HEK293 (cell line): ENCODE measurements around the gene CXXC4.

Experiments
- CTCF ChIA-PET: fragments of 350-600 bp; formaldehyde crosslinking; extraction: SDS; loops from one replicate; lab custom pipeline; 2021; ENCODE audit warnings: antibody characterized with exemption; lab: Yijun Ruan, JAX
- POLR2A ChIA-PET: fragments of 300-600 bp; formaldehyde crosslinking; extraction: SDS; loops from one replicate; lab custom pipeline; 2020; ENCODE audit warnings: antibody characterized with exemption, inconsistent platforms; lab: Yijun Ruan, JAX
- H3K27ac ChIP-seq: fragments of 200-500 bp; sonication (Bioruptor generic); 2 replicates; pipeline ENCODE4 v1.5.1; 2014; ENCODE audit warnings: low read depth, low read length, control low read depth, inconsistent platforms; ENCODE audit errors: extremely low read depth
- H3K36me3 ChIP-seq, 2 experiments: fragments of 200-500 bp in 1 of 2; sonication (Bioruptor generic) in 1 of 2; 1 replicate in 1 of 2; 2 replicates in 1 of 2; pipeline ENCODE4 v1.5.1; 2014 to 2017; ENCODE audit warnings: inconsistent platforms in 2 of 2, low read length in 2 of 2; ENCODE audit not compliant: control insufficient read depth in 2 of 2, insufficient read depth in 1 of 2
- H3K4me1 ChIP-seq: fragments of 200-500 bp; sonication (Bioruptor generic); 2 replicates; pipeline ENCODE4 v1.5.1; 2014; ENCODE audit warnings: mild to moderate bottlenecking, low read length, inconsistent platforms; ENCODE audit not compliant: control insufficient read depth, insufficient read depth
- H3K4me3 ChIP-seq: 2 replicates; pipeline ENCODE4 v1.5.1; 2011; ENCODE audit warnings: low read depth, mild to moderate bottlenecking, control low read depth, low read length, moderate library complexity
- H3K9me3 ChIP-seq: fragments of 200-500 bp; sonication (Bioruptor generic); 2 replicates; pipeline ENCODE4 v1.5.1; 2014; ENCODE audit warnings: low read depth, low read length, inconsistent platforms; ENCODE audit not compliant: control insufficient read depth, insufficient read depth
- CTCF ChIP-seq: fragments of 450-650 bp; formaldehyde crosslinking; IDR thresholded peaks from 2 replicates; pipeline ENCODE4 v1.5.1; 2016; ENCODE audit warnings: missing biosample characterization, missing genetic modification characterization
- PATZ1 ChIP-seq: fragments of 450-650 bp; formaldehyde crosslinking; IDR thresholded peaks from 2 replicates; pipeline ENCODE4 v1.5.1; 2016; ENCODE audit warnings: missing biosample characterization, missing genetic modification characterization
- PRDM4 ChIP-seq: fragments of 450-650 bp; formaldehyde crosslinking; IDR thresholded peaks from 2 replicates; pipeline ENCODE4 v1.5.1; 2017; ENCODE audit warnings: missing biosample characterization, missing genetic modification characterization
- YY1 ChIP-seq: fragments of 450-650 bp; formaldehyde crosslinking; IDR thresholded peaks from 2 replicates; pipeline ENCODE4 v1.5.1; 2018; ENCODE audit warnings: missing biosample characterization, missing genetic modification characterization
- ZBTB48 ChIP-seq: fragments of 450-650 bp; formaldehyde crosslinking; IDR thresholded peaks from 2 replicates; pipeline ENCODE4 v1.5.1; 2016; ENCODE audit warnings: missing biosample characterization, missing genetic modification characterization
- ZBTB7A ChIP-seq: fragments of 450-650 bp; formaldehyde crosslinking; IDR thresholded peaks from 2 replicates; pipeline ENCODE4 v1.5.1; 2016; ENCODE audit warnings: low read depth, missing biosample characterization, missing genetic modification characterization
- ZFHX2 ChIP-seq: fragments of 450-650 bp; formaldehyde crosslinking; conservative IDR thresholded peaks from 2 replicates; pipeline ENCODE4 v1.5.1; 2016; ENCODE audit warnings: missing biosample characterization, missing genetic modification characterization
- ZNF132 ChIP-seq: fragments of 450-650 bp; formaldehyde crosslinking; IDR thresholded peaks from 2 replicates; pipeline ENCODE4 v1.5.1; 2017; ENCODE audit warnings: missing biosample characterization, missing genetic modification characterization, borderline replicate concordance
- ZNF138 ChIP-seq: fragments of 450-650 bp; formaldehyde crosslinking; IDR thresholded peaks from 2 replicates; pipeline ENCODE4 v1.5.1; 2016; ENCODE audit warnings: missing biosample characterization, missing genetic modification characterization, borderline replicate concordance
- ZNF398 ChIP-seq: fragments of 450-650 bp; formaldehyde crosslinking; IDR thresholded peaks from 2 replicates; pipeline ENCODE4 v1.5.1; 2017; ENCODE audit warnings: missing biosample characterization, missing genetic modification characterization
- ZNF426 ChIP-seq: fragments of 450-650 bp; formaldehyde crosslinking; IDR thresholded peaks from 2 replicates; pipeline ENCODE4 v1.5.1; 2017; ENCODE audit warnings: missing biosample characterization, missing genetic modification characterization, mild to moderate bottlenecking, inconsistent platforms, moderate library complexity
- ZNF560 ChIP-seq: fragments of 450-650 bp; formaldehyde crosslinking; IDR thresholded peaks from 2 replicates; pipeline ENCODE4 v1.5.1; 2017; ENCODE audit warnings: missing biosample characterization, missing genetic modification characterization, borderline replicate concordance
- ZNF670 ChIP-seq: fragments of 450-650 bp; formaldehyde crosslinking; IDR thresholded peaks from 2 replicates; pipeline ENCODE4 v1.5.1; 2016; ENCODE audit warnings: missing biosample characterization, missing genetic modification characterization, low read depth
- ZSCAN23 ChIP-seq: fragments of 450-650 bp; formaldehyde crosslinking; IDR thresholded peaks from 2 replicates; pipeline ENCODE4 v1.5.1; 2016; ENCODE audit warnings: missing biosample characterization, missing genetic modification characterization
- TF ChIP-seq, protein P1 (sequence below): fragments of 450-650 bp; formaldehyde crosslinking; optimal IDR thresholded peaks from 2 replicates; pipeline ENCODE3; 2016; ENCODE audit warnings: missing biosample characterization, mild to moderate bottlenecking, missing genetic modification characterization
- TF ChIP-seq, protein P2 (sequence below): fragments of 450-650 bp; formaldehyde crosslinking; IDR thresholded peaks from 2 replicates; pipeline ENCODE4 v1.5.1; 2016; ENCODE audit warnings: missing biosample characterization, missing genetic modification characterization, borderline replicate concordance

CXXC4 gene

GRCh38 chr4:104492183-104492771 is 2.4 kb downstream of the CXXC4 start (continued):
- no peak for TF ChIP-seq ZNF398 (tag by site-specific recombination)

DNA sequence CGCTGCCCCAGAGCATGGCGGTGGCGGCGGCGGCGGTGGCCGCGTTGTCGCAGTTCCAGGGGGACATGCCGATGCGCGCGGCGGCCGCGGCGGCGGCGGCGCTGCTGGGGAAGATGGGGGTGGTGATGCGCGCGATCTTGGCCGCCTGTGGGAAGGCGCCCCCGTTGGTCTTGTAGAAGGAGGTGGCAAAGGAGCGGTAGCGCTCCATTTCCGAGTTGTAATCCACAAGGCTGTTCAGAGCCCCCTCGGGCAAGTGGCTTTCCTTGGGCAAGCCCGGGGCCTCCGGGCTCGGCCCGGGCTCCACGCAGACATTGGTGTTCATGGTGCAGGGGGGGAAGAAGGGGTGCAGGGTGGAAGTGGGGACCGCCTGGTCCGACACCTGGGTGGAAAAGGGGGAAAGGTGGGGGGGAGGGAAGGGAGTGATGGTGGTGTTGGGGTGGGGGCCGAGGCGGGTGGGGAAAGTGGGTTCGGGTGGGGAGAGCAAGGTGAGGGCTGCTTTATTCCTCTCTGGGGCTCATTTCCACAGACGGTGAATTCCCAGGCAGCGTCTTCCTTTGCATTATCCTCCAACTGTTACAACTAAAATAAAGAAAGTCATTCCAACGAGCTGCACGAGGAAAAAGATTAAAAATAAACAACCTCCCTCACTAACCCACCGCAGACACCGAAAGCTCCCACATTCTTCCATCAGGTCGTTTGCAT is 3.1 kb downstream of the CXXC4 start:
- POLR2A ChIA-PET = no interaction called here
- no peaks in the 10 kb centered on the region for H3K9me3 ChIP-seq
- H3K4me3 ChIP-seq = peak overlapping the region; percentile 57
- CTCF ChIA-PET = interaction anchor here (0.5 kb wide), 1 partner anchor 98 kb away, joined by 5 read pairs; no protein-coding TSS in a partner anchor
- H3K4me1 ChIP-seq = peaks cover 2% of the 10 kb centered on the region
- peak overlapping the region; percentile 96 for H3K27ac ChIP-seq
- peak; percentile 49; the same call in 1 of the 2 replicates for TF ChIP-seq CTCF (tag by site-specific recombination)
- TF ChIP-seq ZNF560 = no peak
- peak; percentile 28; the same call in 1 of the 2 replicates for TF ChIP-seq YY1 (tag by site-specific recombination)
- TF ChIP-seq, protein P1, sequence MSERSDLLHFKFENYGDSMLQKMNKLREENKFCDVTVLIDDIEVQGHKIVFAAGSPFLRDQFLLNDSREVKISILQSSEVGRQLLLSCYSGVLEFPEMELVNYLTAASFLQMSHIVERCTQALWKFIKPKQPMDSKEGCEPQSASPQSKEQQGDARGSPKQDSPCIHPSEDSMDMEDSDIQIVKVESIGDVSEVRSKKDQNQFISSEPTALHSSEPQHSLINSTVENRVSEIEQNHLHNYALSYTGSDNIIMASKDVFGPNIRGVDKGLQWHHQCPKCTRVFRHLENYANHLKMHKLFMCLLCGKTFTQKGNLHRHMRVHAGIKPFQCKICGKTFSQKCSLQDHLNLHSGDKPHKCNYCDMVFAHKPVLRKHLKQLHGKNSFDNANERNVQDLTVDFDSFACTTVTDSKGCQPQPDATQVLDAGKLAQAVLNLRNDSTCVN (tag by site-specific recombination) = peak; percentile 60
- H3K36me3 ChIP-seq = no peaks in the 10 kb centered on the region

DNA sequence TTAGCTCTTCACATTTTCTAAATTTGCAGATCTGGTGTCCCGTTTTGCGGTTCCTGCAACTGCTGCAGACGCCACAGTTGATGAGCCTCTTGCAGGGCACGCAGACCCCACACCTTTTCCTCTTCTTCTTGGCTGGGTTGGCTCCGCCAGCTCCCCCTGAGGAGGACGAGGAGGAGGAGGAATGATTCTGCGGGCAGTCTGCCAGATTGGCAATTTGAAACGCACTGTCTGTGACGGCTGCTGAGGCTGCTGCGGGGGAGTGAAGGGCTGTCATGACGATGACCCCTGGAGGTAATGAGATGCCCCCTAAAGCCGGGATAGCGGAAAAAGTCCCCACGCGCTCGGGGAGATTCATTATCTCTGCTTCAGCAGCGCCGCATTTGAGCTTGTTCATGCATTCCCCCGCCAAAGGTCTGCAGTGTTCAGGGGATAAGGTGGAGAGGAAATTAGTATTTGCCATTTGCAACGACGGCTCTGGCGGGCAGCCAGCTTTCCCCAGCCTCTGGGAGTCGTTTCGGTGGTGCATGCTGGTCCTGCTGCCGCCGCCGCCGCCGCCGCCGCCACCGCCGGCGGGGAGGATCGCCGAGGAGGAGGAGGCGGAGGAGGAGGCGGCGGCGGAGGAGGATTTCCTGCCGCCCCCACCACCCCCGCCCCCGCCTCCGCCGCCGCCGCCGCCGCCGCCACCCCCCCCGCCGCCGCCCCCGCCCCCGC is 3.8 kb downstream of the CXXC4 start:
- H3K4me1 ChIP-seq = peaks cover 2% of the 10 kb centered on the region
- peak overlapping the region; percentile 57 for H3K4me3 ChIP-seq
- POLR2A ChIA-PET = no interaction called here
- no peaks in the 10 kb centered on the region for H3K36me3 ChIP-seq
- H3K9me3 ChIP-seq = no peaks in the 10 kb centered on the region
- peak overlapping the region; percentile 96 for H3K27ac ChIP-seq
- CTCF ChIA-PET = no interaction called here
- TF ChIP-seq ZSCAN23 (no peak), PRDM4 (peak; percentile 81), ZBTB48 (tag by site-specific recombination) (peak; percentile 98), ZFHX2 (tag by site-specific recombination) (peak; percentile 75), PATZ1 (tag by site-specific recombination) (peak; percentile 60), ZNF138 (tag by site-specific recombination) (no peak), ZBTB7A (no peak), ZNF426 (tag by site-specific recombination) (no peak), ZNF132 (tag by site-specific recombination) (no peak), ZNF670 (tag by site-specific recombination) (no peak)
- TF ChIP-seq, protein P2, sequence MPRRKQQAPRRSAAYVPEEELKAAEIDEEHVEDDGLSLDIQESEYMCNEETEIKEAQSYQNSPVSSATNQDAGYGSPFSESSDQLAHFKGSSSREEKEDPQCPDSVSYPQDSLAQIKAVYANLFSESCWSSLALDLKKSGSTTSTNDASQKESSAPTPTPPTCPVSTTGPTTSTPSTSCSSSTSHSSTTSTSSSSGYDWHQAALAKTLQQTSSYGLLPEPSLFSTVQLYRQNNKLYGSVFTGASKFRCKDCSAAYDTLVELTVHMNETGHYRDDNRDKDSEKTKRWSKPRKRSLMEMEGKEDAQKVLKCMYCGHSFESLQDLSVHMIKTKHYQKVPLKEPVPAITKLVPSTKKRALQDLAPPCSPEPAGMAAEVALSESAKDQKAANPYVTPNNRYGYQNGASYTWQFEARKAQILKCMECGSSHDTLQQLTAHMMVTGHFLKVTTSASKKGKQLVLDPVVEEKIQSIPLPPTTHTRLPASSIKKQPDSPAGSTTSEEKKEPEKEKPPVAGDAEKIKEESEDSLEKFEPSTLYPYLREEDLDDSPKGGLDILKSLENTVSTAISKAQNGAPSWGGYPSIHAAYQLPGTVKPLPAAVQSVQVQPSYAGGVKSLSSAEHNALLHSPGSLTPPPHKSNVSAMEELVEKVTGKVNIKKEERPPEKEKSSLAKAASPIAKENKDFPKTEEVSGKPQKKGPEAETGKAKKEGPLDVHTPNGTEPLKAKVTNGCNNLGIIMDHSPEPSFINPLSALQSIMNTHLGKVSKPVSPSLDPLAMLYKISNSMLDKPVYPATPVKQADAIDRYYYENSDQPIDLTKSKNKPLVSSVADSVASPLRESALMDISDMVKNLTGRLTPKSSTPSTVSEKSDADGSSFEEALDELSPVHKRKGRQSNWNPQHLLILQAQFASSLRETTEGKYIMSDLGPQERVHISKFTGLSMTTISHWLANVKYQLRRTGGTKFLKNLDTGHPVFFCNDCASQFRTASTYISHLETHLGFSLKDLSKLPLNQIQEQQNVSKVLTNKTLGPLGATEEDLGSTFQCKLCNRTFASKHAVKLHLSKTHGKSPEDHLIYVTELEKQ (tag by site-specific recombination) = no peak
